ENCODE results near the gene CFAP45.

The CFAP45 gene

GRCh38 chr1:159936273-159936904 lies 36.4 kb upstream of the CFAP45 start:
- peak; percentile 52 to 66 for DNase-seq (ENCODE audit: low read depth in 2 of 2)

GRCh38 chr1:159935719-159936272 lies 35.8 kb upstream of the CFAP45 start:
- DNase-seq (ENCODE audit: low read depth in 2 of 2): no peak

GRCh38 chr1:159935305-159935704 lies 35.3 kb upstream of the CFAP45 start:
- DNase-seq (ENCODE audit: low read depth in 2 of 2): no peak

DNA sequence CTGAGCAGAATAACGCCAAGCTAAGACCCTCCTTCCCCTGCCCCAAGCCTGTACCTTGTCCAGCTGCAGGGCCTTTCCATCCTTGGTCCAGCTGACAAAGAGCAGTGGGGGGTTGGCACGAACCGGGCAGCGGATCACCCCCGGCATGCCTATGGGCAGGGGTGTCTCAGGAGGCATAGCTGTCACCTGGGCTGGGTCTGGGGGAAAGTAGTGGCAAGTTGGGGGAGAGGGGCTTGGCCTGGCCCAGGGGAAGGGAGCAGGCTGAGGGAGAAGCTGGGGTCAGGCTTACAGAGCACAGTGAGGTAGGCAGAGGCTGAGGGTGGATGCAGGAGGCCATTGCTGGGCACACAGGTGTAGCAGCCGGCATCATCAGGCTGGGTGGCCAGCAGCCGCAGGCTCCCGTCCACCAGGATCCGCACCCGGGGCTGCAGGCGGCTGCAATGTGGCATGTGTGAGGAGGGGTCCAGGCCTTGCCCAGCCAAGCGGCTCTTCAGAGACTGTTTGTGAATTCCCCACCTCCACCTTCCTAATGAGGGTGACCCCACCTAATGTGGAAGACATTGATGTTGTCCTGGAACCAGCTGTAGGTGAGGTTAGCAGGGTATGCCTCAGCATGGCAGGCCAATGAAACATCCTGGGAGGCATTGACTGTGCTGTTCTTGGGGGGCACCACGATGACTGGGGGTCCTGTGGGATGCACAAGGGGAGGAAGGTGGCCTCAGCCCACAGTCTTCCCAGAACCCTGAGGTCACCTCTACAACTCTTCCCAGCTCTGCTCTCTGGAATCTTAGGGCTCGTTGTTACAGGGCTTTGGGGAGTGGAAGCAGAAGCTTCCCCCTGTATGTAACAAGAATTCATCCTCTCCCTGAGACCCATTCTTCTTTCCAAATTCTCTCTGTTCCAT lies 34.4 kb upstream of the CFAP45 start:
- DNase-seq (ENCODE audit: low read depth in 2 of 2): no peak

- DNase-seq (ENCODE audit: low read depth in 2 of 2): no peak
Measured at GRCh38 chr1:159933347-159933746, 33.4 kb upstream of the CFAP45 start.

- DNase-seq (ENCODE audit: low read depth in 2 of 2): no peak
Measured at GRCh38 chr1:159932296-159933285, 32.6 kb upstream of the CFAP45 start.

DNA sequence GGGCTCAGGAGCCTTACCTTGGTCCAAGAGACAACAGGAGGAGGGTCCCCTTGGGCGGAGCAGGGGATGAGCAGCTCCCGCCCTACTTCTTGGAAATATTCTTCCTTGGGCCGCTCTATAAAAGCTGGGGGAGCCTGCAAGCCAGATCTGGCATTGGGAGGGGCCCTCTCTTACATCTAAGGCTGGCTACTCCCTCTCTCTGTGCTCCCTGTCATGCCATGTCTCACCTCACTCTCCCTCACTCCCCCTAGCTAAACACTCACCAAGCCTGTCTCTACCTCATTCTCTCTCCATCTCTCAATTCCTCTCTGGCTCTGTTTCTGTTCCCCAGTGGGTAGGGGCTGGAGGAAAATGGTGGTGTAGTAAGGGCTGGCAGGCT lies 31.8 kb upstream of the CFAP45 start:
- no peak for DNase-seq (ENCODE audit: low read depth in 2 of 2)

- DNase-seq (ENCODE audit: low read depth in 2 of 2): no peak
Measured at GRCh38 chr1:159931101-159931794, 31.3 kb upstream of the CFAP45 start.

DNA sequence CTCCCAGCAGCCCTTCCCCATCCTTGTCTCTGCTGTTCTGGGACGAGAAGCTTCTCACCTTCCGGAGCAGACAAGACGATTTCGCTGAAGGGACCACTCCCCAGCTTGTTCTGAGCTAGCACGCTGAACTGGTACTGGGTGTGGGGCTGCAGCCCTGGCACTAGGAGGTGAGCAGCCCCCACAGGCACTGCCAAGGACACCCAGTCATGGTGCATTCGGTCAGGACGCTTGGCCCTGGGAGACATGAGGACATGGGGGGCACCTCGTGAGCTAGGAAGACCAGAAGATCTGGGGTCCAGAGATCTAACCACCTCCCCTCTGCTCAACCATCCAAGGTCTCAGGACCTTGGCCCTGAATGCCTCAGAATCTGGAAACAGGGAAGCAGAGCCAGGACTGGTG lies 30.7 kb upstream of the CFAP45 start:
- DNase-seq (ENCODE audit: low read depth in 2 of 2): no peak

GRCh38 chr1:159930216-159930615 lies 30.3 kb upstream of the CFAP45 start:
- DNase-seq (ENCODE audit: low read depth in 2 of 2): no peak

DNA sequence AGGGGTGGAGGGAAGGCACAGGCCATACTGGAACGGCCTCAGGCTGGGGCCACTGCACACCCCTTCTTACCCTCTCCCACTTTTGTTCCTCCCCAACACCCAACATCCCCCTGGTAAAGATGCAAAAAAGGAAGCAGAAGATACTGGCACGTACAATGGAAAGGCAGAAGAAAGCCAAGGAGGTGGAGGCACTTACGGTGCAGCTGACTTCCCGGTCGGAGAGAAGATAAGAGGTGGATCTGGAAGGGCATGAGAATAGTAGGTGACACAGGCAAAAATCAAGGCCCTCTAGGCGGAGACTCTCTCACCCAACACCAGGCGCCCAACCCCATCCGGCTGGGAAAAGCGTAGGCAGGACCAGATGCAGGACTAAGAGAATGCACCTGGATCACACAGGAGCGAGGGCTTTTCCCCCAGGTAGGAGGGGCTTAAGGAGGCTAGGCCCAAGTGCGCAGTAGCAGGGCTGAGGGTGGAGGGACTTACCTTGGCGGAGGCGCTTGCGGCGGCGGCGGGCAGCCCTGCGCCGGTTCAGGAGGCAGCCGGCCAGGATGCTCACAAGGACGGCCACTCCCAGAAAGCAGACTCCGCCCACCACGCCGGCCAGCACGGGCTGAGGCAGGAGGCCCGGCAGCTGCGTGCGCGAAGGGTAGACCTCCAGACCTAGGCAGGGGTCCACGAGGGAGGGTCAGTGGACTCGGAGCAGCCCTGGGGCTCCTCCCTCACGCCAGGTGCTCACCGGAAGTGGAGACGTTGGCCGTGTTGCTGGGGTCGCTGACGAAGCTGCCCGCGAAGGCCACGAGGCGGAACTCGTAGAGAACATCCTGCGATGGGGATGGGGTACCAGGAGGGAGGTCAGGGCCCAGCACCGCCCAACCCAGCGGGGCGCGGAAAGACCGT lies 29.4 kb upstream of the CFAP45 start:
- no peak for DNase-seq (ENCODE audit: low read depth in 2 of 2)

DNA sequence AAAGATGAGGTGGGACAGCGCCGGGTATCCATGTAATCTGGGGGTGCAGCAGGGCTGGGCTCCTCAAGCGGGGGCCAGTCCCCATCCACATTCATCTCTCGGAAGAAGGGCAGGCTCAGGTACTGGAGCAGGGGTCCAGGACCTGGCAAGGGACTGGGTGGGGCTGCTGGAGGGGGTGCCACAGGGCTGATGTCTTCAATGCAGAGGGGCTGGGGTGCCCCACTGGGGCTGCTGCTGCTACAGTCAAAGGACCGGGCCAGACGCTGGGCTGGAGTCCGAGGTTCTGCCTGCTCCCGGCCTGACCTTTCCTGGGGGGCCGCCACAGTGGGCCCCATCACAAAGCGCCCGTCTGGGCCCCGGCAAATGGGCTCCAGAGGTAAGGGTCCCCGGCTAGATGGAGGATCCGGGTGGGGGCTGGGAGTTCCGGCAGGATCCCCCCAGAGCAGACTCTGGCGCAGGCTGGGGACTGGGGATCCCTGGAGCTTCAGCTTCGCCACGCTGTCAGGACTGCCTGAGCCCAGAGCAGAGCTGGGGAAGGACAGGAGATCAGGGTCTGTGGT lies 28.6 kb upstream of the CFAP45 start:
- DNase-seq (ENCODE audit: low read depth in 2 of 2): no peak

DNA sequence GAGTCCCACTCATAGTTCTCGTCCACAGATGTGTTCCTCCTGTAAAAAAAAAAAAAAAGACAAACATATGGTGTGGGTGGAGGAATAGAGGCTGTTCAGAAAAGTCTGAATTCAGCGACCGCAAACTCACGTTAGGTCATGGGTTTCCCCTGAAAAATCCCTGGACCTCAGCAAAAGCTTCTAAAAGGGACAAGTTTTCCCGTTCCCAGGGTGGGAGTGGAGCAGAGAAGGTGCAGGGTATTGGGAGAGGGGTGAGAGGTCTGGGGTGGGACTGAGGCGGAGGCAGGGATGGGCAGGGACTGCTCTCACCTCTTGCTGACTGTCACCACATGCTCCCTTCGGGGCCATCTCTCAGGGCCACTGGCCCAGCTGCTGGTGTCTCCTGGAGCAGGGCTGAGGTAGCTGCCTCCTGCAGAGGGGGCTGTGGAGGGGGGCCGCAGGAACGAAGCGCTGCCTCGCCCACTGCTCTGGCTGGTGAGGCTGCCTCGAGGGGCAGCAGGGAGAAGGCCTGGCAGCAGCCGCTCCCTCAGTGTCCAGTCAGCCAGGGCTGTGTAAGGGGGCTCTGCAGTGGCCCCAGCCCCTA lies 28.0 kb upstream of the CFAP45 start:
- DNase-seq (ENCODE audit: low read depth in 2 of 2): no peak

DNA sequence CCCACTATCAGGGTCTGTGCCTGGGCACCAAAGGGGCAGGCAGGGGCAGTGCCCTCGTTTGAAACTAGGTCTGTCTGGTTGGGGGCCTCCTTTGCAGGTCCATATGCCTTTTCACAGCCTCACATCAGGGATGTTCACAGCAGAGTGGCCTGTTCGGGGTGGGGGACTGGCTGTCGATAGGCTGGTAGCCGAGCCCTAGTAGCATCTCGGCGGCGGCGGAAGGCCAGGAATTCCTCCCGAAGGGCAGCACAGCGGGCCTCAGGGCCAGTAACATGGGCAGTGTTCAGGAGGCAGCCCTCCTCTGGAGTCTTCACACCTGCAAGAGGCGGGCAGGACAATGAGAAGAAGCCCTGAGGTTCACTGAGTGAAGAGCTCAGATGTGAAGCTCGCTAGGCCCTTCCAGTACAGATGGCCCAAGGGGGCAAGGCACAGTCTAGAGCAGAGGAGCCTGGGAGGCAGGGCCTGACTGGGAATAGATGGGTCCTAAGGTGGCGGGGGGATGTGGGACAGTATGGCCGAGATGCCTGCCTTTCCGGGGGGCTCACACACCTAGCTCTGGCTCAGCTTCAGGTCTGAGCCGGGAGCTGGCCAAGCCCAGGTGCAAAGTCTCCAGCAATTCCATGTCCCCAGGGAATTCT lies 27.4 kb upstream of the CFAP45 start:
- DNase-seq (ENCODE audit: low read depth in 2 of 2): no peak

- peak in 1 of 2 donors; percentile 39 for DNase-seq (ENCODE audit: low read depth in 2 of 2)
Measured at GRCh38 chr1:159925719-159926078, 25.7 kb upstream of the CFAP45 start.

DNA sequence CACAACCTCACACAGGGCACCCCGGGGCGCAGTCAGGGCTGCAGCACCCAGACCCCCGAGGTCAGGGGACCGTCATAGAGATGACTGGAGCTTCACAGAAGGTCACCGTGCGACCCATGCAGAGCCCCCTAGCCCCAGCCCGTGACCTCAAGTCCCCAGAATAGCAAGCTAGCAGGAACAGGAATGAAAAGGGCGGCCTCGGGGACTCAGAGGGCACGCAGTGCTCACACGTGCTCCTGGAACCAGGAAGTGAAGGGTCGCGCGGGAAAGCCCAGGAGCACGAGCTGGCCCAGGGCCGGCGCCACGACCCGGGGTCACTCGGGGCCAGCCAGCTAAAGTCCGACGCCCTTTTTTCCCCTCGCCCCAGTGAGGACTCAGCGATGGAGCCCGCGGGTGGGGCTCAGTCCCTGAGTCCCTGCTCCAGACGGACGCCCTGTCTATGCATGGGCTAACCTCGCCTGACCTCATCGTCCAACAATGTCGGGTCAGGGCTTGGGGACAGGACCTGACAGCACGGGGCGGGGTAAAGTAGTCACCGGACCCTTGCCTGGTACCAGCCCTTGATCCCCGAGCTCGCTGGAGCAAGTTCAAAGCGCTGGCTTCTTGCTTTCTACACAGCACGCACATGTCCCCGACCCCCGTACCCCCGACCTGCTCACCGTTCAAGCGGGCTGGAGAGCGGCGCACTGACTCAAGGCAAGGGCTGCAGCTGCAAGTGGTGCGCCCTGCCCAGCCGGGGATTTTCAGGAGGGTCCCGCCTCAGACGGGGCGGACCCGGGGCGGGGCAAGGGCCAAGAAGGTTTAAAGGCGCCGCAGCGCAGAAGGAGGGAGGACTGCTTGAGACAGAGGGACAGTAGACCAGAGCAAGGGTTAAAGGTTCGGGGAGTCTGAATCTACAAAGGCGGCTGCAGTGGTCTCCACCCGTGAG lies 25.1 kb upstream of the CFAP45 start, which contains the start of gene TAGLN2:
TAGLN2 (minus strand) TSS at position 717 of the 928 bp plus-strand sequence. CDS start 4,998 bp downstream, outside the sequence.
- peak; percentile 88 to 91 for DNase-seq (ENCODE audit: low read depth in 2 of 2)

- peak; percentile 66 to 74 for DNase-seq (ENCODE audit: low read depth in 2 of 2)
Measured at GRCh38 chr1:159924025-159924790, 24.2 kb upstream of the CFAP45 start.

Measured in stimulated activated CD8-positive, alpha-beta memory T cell treated with anti-CD3 and anti-CD28 coated beads, Interleukin-15, amount 100 ng/mL, for 48 hours (primary cell).